ENCODE data around the gene IFITM5.
"Not testable (repeated sequence)": the region's sequence is repeated elsewhere in the genome, so short reads cannot be mapped to it uniquely, and the experiment has no call there.

The IFITM5 gene

DNA sequence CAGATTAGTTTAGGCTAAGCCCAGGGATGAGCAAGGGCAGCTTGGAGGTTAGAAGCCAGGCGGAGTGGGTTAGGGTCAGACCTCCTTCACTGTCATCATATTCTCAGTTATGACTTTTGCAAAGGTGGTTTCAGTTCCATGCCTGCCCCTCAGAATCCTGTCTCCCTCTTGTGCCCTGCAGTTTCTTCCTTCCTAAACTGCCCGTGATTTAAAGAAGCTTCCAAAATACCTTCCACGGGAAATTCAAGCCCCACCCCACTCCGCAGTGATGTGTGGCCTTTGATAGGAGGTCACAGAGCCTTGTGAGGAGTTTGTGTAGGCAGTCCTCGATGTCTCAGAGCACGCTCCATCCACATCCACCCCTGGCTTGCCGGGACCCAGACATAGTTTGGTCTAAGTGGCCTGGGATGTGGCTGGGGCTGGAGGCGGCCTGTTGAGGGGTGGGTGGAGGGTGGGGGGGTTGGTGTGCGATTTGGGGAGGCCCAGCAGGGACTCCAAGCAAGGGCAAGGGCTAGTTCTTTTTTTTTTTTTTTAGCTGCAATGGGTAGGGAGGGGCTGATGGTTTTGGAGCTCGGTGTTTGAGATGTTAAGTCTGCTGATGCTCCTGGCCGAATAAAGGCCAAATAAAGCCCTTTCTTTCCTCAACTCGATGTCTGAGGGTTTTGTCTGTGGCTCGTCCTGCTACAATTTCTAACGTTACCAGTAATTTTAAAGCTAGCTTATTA, 12.9 kb upstream of the IFITM5 start:
- no peak for DNase-seq (ENCODE audit: low read depth in 2 of 2)

DNA sequence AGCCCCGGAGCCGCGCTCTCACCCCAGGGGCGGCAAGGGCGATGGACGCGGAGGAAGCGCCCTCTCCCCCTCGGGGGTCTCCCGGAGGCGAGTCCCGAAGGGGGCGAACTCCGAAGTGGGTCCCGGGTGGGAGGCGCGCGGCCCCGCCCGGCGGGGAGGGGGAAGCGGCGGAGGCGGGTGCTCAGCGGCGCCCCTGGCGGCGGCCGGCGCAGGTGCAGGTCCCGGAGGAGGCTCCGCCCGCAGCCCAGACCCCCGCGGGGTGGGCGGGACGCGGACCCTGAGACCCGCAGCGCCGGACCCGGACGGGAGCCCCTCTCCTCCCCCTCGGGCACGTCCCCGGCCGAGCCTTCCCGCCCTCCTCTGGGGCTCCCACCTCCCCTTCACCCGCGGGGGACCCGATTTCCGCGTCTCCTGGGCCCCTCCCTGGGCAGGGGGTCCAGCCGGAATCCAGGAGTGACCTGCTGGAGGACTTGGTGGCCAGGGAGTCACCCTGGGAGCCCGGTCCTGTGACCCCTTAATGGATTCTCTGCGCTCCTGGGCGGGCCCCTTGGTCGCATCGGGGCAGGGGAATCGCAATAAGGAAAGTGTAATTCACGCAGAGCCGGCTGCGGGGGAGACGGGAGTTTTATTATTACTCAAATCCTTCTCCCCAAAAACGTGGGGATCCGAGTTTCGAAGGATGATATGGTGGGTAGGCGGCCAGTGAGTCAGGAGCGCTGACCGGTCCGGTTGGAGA, 11.9 kb upstream of the IFITM5 start:
- DNase-seq (ENCODE audit: low read depth in 2 of 2) = not testable (repeated sequence)

DNA sequence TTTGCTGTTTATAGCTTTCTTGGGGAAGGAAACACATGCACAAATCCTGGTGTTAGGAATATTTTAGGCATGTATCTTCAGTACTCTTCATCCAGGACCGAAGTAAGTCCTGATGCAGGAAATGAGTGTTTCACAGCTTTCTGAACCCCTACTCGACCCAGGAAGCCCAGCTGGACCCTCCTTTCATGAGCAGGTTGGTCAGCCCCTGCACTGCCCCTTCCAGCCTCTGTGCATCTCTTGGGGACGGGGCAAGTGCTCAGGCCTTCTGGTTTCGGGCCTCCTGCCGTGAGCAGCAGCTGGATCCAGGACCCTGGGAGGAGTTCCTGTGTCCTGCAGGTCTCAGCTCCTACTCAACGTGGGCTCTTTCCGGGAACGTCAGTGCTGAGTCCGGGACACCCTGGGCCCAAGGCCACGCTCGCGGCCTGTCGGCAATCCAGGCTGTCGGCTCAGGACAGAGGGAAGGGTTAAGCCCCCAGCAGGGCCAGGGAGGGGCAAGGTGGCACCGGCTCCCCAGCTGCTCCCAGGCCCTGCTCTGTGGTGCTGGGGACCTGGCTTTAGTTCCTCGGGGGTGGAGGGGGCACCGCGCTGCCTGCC, 10.8 kb upstream of the IFITM5 start:
- DNase-seq (ENCODE audit: low read depth in 2 of 2) = not testable (repeated sequence)

- DNase-seq (ENCODE audit: low read depth in 2 of 2) = not testable (repeated sequence)
Observed at GRCh38 chr11:308740-309665, 9.7 kb upstream of the IFITM5 start.

GRCh38 chr11:307766-308708, 8.7 kb upstream of the IFITM5 start, which contains the start of gene IFITM2:
Gene IFITM2 (plus strand): TSS chr11:307816. CDS start chr11:308193, 377 bp downstream.
- not testable (repeated sequence) for DNase-seq (ENCODE audit: low read depth in 2 of 2)

- no peak for DNase-seq (ENCODE audit: low read depth in 2 of 2)
Observed at GRCh38 chr11:306645-307371, 7.5 kb upstream of the IFITM5 start.

DNA sequence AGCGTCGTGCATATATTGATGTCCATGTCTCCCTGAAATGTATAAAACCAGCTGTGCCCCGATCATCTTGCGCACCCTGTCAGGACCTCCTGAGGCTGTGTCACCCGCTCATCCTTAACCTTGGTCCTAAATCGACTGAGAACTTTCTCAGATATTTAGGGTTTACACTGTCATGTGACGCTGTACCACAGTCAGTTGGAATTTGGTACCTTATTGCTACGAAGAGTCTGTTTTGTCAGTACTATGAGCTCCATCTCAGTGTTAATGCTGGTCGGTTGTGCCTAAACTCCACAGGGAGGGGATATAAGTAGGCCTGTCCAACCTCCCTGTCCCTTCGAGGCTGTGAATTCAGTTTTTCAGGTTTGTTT, 6.5 kb upstream of the IFITM5 start:
- DNase-seq (ENCODE audit: low read depth in 2 of 2) = no peak

GRCh38 chr11:304915-305843, 5.9 kb upstream of the IFITM5 start:
- no peak for DNase-seq (ENCODE audit: low read depth in 2 of 2)

DNA sequence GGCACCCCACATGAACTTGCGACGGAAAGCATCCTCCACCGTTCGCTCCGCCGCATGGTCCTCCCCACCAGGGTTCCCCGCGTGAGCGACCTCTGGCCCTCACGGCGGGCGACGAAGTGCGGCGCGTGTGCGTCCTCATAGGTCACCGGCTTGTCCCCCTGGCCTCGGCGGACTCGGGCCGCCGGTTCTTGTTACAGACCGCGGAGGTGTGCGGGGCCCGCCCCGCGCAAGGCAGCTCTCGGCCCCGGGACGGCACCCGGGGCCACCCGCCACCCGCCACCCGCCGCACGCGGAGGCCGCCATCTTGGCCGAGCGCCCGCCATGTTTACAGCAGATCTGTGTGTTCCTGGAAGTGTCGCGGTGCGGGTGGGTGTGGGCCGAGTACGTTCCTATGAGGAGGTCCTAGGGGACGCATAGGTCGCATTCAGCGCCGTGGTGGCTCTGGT, 4.8 kb upstream of the IFITM5 start:
- DNase-seq (ENCODE audit: low read depth in 2 of 2) = no peak

- no peak for DNase-seq (ENCODE audit: low read depth in 2 of 2)
Observed at GRCh38 chr11:303363-303762, 4.0 kb upstream of the IFITM5 start.

DNA sequence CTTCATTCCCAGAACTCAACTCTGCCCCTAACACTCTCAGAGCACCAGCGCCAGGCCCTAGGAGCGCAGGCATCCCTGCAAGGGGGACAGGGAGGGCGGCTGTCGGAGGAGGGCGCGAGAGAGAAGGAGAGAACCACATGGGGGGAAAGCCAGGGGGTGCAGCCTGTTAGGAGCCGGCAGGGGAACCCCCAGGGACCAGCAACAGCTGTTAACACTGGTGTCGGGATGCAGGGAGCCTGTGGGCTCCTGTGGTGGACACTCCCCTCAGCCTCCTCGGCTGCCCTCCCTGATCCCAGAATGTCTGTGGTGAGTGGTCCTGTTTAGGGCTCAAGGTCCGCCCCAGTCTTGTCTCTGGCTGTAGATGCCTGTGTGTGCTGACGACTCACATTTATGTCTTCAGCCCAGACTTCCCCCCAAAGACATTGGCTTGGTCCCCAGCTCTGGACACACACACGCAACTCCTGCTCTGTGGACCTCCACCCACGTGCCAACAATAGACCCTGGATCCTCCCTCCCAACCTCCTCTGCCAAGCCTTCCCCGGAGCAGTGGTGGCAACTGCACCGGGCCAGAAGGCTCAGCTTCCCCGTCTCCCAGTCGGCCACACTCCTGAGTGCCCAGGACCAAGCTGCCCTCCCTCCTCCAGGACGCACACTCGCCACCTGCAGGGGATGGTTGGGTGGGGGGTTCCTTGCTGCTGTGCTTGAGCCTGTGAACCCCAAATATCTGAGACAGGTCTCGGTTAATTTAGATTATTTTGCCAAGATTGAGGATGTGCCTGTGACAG, 817 bp upstream of the IFITM5 start:
- DNase-seq (ENCODE audit: low read depth in 2 of 2) = no peak

GRCh38 chr11:298406-299065, 790 bp downstream of the IFITM5 start:
- DNase-seq (ENCODE audit: low read depth in 2 of 2) = no peak

- no peak for DNase-seq (ENCODE audit: low read depth in 2 of 2)
Observed at GRCh38 chr11:297586-298405, 1.5 kb downstream of the IFITM5 start.

- DNase-seq (ENCODE audit: low read depth in 2 of 2) = no peak
Observed at GRCh38 chr11:297051-297585, 2.2 kb downstream of the IFITM5 start.

DNA sequence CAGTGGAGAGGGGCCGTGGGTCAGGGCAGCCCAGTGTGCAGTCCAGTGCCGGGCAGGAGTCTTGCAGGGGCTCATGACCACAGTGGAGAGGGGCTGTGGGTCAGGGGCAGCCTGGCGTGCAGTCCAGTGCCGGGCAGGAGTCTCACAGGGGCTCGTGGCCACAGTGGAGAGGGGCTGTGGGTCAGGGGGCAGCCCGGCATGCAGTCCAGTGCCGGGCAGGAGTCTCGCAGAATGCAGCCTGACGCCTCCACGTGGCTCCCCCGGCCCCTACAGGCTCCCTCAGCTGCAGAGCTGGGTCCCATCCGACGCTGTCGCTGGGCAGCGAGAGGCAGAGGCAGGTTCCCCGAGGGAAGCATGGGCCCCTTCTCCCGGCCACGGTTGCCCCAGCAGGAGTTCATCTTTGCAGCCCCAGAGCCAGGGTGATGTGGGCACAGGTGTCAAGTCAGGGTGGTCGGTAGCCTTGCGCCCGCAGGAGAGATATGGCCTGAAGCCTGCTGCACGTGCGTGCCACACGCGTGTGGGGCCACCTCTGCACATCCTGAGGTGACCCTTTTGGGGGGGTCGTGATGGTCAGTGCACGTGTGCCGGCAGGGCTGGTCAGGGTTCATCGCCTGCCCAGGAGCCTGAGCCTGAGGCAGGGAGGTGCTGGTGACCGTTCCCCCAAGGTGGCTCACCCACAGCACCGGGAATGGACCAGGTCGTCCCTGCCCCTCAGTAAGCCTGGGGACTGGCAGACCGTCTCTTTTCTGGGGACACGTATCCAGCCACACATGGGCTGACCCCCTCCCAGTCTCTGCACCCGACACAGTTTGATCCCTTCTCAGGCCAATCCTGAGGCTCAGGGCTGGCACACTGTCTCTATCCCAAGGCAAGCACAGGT, 2.9 kb downstream of the IFITM5 start:
- no peak for DNase-seq (ENCODE audit: low read depth in 2 of 2)
